Measurements from ENCODE around the gene NAA80.

Gene NAA80

GRCh38 chr3:50254577-50255250, 44.5 kb downstream of the NAA80 start:
- no peak for FAIRE-seq

- no peak for FAIRE-seq
These were observed 48.0 kb downstream of the NAA80 start for GRCh38 chr3:50251220-50251619.

GRCh38 chr3:50250514-50250913, 48.7 kb downstream of the NAA80 start:
- no peak for FAIRE-seq

GRCh38 chr3:50249457-50249856, 49.7 kb downstream of the NAA80 start:
- FAIRE-seq = no peak

- no peak for FAIRE-seq
These were observed 50.8 kb downstream of the NAA80 start for GRCh38 chr3:50248387-50248786.

- FAIRE-seq = no peak
These were observed 52.7 kb downstream of the NAA80 start for GRCh38 chr3:50246517-50246954.
